GM21381 (cell line): ENCODE data around the gene DMRTB1.

Experiments used
- ATAC-seq: cut with Tn5 transposase; IDR thresholded peaks from one replicate; pipeline ENCODE4 v1.9.1; 2021; ENCODE audit warnings: mild to moderate bottlenecking, moderate library complexity; ENCODE audit not compliant: unreplicated experiment

The DMRTB1 gene

DNA sequence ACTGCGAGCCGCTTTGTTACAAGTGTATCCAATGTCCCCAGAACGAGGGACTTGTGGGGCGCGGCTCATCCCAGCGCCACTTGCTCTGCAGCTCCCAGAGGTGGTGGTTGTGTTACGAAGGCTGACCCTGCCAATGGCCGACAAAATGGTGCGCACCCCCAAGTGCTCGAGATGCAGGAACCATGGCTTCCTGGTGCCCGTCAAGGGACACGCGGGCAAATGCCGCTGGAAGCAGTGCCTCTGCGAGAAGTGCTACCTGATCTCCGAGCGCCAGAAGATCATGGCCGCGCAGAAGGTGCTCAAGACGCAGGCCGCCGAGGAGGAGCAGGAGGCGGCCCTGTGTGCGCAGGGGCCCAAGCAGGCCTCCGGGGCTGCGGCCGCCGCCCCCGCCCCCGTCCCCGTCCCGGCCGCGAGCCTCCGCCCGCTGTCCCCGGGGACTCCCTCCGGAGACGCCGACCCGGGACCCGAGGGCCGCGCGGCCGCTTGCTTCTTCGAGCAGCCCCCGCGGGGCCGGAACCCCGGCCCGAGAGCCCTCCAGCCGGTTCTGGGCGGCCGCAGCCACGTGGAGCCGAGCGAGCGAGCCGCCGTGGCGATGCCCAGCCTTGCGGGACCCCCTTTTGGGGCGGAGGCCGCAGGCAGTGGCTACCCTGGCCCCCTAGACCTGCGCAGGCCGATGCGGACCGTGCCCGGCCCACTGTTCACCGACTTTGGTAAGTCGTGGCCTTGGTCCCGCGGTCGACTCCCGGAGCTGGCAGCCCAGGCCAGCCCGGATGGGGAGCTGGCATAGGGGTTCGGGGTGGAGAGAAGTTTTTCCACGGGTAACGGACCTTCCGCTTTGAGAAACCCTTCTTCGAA is at the start of gene DMRTB1:
DMRTB1 (plus strand) TSS at position 79 of the 855 bp plus-strand sequence; CDS start at position 134, 55 bp downstream.
- no peak for ATAC-seq

DNA sequence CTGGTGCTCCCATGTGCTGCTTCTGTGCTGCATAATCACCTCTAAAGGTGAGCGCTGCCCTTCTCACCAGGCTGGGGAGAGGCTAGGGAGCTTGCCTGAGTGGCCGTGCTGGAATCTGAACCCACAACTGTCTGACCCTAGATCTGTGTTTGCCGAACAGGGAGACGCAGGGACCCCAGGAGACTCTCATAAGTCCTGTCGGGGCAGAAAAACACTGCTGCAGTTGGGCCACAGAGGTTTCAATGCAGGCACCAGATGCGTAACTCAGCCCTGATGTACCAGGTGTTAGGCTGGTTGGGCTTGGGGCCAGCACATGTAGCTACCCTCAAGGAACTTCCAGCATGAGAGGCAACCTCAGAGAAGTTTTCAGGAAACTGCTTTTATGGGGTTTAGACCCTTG is 49.5 kb upstream of the DMRTB1 start:
- no peak for ATAC-seq

DNA sequence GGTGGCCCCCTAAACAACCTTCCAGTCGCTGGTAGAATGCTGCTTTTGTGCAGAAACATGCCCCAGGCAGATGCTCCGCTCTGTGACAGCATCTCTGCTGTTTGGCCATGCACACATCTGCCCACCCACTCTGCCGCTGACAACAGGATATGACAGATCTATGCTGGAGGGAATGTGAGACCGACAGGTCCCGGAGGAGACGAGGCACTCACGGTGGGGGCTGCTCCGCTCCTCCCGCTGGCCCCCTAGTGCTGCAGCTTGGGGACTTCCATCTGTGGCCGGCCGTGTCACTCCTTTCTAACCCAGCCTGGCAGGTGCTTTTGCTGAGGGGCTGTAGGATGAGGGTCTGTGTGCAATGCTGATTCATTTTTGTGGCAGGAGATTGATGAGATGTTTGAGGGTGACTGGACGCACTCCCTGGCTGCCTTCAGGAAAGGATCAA is 49.1 kb upstream of the DMRTB1 start:
- no peak for ATAC-seq

DNA sequence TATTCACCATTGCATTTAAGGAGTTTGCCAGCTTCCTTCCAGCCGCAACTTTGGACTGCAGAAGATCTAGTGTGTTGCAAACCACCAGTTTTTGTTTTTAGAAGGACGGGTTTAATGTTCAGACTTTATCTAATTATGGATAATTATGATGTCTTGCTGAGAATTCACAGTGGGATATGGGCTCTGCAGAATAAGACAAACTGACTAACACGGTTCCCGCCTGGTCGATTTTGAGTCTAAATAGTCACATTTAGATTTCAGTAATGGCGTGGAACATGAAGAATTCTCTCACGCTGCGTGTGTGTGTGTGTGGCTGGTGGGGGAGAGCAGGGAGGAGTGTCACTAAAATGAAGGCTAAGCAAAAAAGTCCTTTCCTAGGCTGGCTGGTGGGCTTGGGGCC is 48.5 kb upstream of the DMRTB1 start:
- ATAC-seq: no peak

DNA sequence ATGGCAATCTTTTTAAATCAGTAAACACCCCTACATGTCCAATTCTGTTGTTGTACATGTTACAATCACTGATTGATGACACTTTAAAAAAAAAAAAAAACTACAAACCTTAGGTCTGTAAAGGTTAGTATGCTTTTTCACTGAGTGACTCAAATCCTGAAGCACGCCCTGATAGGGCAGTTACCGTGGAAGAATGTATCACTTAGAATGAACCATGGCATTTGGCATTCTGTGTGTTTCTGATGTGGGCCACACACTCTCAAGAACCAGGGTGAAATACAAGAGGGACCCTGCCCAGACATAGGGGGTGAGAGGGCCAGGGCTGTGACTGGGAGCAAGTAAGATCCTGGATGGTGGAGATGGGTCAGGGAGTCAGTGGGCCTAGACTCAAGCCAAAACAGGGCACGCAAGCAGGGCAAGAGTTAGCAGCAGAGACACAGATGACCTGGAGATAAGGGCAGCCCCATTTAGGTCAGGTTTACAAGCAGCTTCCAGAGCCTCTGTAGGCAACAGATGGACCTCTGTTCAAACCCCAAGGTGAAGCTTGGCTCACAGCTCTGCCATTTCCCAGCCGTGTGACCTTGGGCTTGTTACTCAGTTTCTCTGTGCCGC is 47.6 kb upstream of the DMRTB1 start:
- no peak for ATAC-seq

DNA sequence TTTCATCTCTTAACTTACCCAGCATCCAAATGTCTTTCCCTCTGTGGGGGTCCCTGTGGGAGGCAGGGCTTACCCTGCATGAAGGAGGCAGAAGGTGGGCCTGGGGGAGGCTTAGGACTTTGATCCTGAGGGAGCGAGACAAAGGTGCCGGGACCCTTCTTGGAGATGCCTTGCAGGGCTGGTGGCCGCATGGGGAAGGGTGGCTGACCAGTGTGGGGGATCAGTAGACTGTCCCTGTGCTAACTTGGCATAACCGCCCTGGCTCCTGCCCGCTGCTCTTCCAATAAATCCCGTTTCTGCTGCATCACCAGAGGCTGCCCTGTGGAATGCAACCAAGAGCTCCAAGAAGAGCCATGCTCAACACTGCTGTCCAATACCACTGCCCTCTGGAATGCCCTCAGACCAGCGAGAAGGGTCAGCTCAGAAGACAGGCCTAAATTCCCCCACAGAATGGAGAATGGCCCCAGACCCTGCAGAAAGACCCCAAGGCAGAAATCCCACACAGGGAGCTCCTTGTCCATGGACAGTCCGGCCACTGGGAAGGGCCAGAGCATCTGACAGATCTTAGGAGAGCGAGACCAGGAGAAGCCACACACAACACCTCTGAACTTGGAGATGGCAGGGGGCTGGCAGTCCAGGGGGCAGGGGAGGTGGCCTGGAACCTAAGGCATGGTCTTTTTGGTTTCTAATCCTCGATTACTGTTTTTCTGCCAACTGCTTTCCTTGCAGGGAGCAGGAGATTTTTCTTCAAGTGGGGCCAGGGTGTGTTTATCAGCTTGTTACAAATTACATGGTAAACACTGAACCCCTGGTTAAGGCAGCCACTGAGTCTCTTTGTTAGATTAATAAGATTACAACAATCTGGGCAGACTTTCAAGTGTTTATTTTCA is 46.7 kb upstream of the DMRTB1 start:
- no peak for ATAC-seq

DNA sequence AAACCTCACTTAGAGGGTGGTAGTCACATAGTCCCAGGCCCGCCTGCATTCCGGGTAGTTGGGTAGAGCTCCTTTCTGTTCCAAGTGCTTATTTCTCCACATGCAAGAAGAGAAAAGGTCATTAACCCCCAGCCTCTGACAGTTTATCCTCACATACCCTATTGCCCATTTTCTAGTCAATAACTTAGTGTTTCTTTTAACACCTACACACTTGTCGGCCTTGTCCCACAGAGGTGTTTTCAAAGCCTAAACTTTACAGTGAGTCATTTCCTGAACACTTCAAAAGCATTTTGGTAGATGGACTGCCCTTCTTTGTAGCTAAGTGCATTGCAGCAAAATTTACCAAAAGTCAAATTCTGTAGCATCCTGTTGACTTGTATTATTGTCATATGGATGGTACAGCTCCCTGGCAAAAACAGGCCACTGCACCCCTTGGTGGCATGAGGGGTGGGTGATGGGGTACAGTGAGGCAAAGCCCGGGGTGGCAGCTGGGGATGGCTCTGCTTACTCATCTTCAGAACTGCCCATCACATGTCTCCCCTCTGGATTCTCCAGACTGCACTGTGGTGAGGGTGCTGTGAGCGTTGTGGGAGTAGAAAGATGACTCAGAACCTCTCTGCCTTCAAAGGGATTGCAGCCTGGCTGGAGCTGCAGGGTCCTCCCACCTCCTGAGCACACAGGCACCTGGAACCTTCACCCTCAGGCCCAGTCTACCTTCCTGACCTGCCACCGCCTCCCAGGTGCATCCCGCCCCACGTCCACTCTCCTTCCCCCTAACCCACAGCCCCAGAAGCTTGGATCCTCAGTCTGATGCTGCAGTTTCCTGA is 45.8 kb upstream of the DMRTB1 start:
- peak; percentile 60 for ATAC-seq

DNA sequence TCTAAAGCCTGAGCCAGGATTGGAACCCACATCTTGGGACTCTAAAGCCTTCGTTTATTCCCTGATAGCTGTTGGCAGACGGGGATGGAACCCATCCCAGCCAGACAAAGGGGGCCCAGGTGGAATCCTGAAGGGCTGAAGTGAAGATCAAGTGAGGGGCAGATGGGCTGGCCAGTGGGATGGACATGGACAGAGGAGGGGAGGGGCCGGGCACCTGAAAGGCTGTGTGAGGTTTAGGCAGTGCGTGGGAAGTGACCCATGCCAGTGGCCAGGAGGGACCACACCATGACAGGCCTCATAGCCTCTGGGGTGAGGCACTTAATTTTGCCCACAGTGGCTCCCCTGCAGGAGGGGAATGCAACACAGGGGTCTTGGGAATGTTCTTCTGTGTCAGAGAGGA is 44.6 kb upstream of the DMRTB1 start:
- no peak for ATAC-seq

DNA sequence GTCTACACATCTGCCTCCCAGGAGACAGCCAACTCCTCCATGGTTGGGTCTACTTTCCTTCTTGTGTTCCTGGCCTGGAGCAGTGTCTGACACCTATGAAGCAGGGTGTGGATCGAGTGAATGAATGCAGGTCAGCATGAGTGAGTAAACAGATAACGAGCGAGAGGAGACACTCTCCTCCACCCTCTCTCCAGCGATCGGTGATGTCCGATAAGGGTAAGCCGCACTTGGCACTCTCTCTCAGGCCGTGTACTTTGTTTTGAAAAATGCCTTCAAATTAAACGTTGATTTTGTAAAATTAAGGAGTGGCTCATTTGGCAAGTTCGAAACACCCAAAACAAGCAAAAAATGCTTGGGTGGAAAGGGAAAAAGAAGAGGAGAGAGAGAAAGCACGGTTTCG is 43.8 kb upstream of the DMRTB1 start:
- ATAC-seq: no peak

DNA sequence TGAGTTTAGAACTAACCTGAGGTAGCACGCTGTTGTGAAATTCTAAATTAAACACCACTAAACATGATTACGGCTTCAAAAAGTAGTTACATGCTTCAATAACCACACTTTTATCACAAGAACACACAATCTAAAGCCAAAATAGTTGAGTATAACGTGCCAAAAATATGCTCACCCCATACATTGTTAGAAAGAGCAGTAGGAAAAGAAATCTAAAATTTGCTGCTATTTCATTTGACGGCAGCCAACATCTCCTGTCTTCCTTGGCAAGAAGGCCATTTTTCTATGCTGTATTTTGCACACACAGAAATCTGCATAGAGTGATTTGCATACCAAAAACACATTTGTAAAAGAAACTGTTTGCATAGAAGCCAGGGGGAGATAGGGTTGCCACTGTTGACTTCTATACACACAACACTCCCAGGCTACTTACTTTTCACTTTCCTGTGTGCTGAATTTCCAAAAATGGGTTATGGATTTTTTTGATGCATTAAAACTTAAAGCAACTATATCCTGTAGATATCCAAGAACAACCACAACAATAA is 42.9 kb upstream of the DMRTB1 start:
- no peak for ATAC-seq

DNA sequence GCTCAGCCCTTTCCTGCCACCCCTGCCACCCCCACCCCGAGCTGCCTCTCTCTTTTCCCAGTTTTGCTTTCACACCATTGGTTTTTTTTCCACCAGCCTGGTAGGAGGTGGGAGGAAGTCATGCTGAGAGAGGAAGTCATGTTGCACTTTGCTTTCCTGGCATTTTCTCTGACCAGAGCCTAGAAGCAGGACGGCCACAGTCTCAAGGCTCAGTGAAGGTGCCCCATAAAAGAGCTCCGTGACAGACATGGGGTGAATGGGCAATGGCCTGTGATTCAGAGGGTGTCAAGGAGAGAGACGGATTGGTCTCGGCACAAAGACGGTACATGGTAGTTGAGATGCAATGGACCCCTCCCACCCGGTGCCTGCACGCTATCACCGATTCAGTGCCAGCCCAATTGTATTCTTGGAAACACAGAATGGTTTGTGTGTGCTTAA is 42.1 kb upstream of the DMRTB1 start:
- no peak for ATAC-seq

DNA sequence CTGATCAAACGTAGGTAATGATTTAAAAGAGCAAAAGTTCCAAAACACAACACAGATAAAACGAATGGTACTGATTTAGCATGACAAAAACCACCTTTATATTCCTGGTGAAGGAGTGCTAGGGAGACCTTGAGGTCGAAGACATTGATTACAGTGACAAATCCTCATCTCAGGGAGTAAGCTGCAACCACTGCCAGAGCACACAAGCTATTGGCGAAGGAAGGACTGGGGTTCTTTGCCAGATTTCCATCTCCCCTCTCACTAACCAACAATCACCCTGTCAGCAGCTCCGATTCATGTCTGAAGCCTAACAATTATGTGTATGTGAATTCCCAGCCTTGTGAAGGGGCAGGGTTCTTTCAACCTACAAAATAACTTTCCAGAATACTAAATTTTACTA is 40.2 kb upstream of the DMRTB1 start:
- ATAC-seq: no peak

DNA sequence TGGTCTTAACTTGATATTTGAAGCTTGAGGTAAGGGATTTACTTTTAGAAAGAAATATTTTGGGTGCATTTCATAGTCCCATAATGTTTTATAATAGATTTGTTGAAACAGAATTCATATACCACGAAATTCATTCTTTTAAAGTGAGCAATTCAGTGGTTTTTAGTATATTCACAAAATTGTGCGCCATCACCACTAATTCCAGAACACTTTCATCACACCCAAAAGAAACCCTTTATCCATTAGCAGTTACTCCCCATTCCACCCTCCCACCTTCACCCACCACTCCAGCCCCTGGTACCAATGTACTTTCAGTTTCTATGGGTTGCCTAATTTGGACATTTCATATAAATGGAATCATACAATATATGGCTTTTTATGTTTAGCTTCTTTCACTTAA is 38.9 kb upstream of the DMRTB1 start:
- no peak for ATAC-seq

DNA sequence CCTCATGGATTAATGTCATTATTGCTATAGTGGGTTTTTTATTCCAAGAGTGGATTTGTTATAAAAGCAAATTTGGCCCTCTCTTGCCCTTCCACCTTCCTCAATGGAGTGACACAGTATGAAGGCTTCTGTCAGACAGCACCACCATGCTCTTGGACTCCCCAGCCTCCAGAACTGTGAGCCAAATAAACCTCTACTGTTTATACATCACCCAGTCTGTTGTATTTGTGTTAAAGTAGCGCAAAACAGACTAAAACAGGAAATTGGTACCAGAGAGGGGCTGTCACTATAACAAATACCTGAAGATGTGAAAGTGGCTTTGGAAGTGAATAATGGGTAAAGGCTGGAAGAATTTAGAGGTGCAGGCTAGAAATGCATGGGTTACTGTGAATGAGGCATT is 38.0 kb upstream of the DMRTB1 start:
- no peak for ATAC-seq

DNA sequence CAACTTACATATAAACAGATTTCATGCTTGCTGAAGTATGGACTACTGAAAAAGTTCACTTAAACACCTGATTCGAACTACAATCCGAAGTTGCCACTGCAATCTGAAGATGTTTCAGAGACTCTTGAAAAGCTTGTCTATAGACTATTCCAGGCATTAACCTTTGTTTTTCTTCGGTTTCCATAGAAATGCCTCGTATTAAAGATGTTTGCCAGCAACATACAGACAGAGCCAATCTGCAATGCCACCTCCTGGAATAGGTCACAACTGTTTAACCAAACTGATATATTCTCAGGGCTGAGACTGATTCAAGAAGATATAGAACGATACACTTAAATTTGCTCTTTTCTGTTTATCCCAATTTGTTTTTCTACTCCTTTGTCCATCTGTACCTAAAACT is 28.9 kb upstream of the DMRTB1 start:
- no peak for ATAC-seq

DNA sequence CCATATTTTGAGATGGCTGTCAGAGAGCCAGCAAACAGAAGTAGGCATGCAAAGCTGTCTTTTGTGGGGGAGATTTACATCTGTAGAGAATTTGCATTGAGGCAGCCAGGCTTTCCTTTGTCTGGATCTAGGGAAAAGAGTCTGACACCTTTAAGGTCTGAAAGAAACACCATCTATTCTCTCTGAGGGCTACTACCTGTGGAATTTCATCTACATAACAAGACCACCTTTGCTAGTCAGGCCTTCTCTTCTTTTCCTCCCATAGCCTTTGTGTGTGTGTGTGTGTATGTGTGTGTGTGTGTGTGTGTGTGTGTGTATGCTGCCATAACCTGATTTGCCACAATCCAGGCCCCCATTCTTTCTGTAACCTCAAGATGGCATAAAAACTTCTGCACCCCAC is 28.4 kb upstream of the DMRTB1 start:
- ATAC-seq: no peak

DNA sequence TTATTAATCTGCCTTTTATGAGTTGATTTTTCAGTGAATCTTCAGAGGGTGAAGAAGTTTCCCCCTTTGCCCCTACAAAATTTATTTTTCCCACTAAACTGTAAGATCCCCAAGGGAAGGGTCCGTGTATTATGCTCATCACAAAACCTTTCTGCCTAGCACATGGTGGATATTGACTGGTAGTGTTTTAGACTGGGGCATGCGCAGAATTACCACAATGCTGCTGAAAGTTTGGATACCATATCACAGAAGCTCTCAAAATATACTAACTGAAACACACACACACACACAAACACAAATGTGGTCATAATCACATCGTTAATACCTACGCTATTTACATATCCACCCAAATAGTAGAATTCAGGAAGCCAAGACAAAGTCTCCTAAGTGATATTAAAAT is 28.0 kb upstream of the DMRTB1 start:
- no peak for ATAC-seq

DNA sequence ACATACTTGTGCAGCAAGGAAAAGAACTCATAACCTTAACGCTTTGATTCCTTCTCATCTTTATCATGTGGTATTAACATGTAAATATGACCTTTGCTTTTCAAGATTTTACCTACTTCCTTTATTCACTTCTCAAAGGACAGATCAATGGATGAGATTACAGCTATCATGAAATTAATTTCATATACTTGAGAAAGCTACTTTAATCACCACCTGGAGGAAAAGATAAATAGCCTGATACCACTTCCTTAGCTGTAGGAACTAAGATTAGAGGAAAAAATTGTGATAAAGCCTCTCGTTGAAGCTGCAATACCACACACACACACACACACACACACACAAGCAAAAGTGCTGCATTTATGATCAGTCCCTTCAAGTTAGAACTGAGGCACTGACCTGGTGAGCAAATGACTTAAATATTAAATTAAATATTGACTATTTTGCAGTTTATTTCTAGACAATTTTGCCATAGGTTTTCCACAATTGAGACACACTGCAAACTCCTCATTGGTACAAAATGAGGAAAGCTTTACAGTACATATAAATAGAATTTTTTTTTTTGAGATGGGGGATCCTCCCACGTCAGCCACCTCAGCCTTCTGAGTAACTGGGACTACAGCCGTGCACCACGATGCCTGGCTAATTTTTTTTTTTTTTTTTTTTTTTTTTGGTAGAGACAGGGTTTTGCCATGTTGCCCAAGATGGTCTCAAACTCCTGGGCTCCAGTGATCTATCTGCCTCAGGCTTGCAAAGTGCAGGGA is 27.2 kb upstream of the DMRTB1 start:
- no peak for ATAC-seq

DNA sequence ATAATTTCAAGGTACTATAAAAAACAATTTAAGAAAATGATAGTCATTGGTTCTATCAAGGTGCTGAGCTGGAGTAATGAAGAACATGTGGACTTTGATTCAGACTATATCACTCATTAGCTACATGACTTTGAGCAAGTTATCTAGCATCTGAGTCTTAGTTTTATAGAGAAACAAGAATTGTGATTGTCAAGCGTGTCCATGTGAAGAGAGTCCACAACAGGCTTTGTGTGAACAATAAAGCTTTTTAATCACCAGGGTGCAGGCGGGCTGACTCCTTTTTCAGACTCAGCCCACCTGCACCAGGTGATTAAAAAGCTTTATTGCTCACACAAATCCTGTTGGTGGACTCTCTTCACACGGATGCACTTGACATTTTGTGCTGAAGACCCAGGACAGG is 26.6 kb upstream of the DMRTB1 start:
- no peak for ATAC-seq
